CD8-positive, alpha-beta memory T cell (primary cell): ENCODE data around the gene RRAS. TPM values are rescaled to one million over a fixed set of nuclear protein-coding genes. Genes with fewer than 3 reads are reported as not detected.

Experiments used
- CTCF ChIA-PET: fragments of 350-600 bp; sonication (Branson Sonifier 250); formaldehyde crosslinking; loops from one replicate; lab custom pipeline; 2021; ENCODE audit warnings: antibody characterized with exemption; lab: Charles Lee
- POLR2A ChIA-PET: fragments of 350-600 bp; sonication (Branson Sonifier 250); formaldehyde crosslinking; loops from one replicate; lab custom pipeline; 2021; ENCODE audit warnings: antibody characterized with exemption; lab: Charles Lee
- DNase-seq, 5 donors: peaks; one replicate each; pipeline versions ENCODE4 v3.0.0 to v3.0.0-alpha.2; 2020 to 2022; ENCODE audit warnings: mixed read lengths in 1 of 5
- H3K27ac ChIP-seq: one replicate; pipeline ENCODE4 v1.7.0; 2013; ENCODE audit warnings: low read depth, mild to moderate bottlenecking, low read length, moderate library complexity
- H3K27me3 ChIP-seq: 2 replicates; pipeline ENCODE4 v1.7.0; 2013; ENCODE audit warnings: low read length, mild to moderate bottlenecking; ENCODE audit not compliant: insufficient read depth, poor library complexity, severe bottlenecking
- H3K36me3 ChIP-seq: 2 replicates; pipeline ENCODE4 v1.7.0; 2013; ENCODE audit warnings: mild to moderate bottlenecking, low read length, moderate library complexity; ENCODE audit not compliant: insufficient read depth
- H3K4me1 ChIP-seq: 2 replicates; pipeline ENCODE4 v1.7.0; 2013; ENCODE audit warnings: mild to moderate bottlenecking, low read length, moderate library complexity; ENCODE audit not compliant: insufficient read depth
- H3K4me3 ChIP-seq: 2 replicates; pipeline ENCODE4 v1.7.0; 2013; ENCODE audit warnings: mild to moderate bottlenecking, low read length
- H3K9me3 ChIP-seq: 2 replicates; pipeline ENCODE4 v1.7.0; 2013; ENCODE audit warnings: mild to moderate bottlenecking, low read length
- H3K27ac Mint-ChIP-seq, 8 donors: one replicate each; pipeline ENCODE4 v1.8.0; 2020 to 2021; ENCODE audit warnings: mixed read lengths in 8 of 8, mild to moderate bottlenecking in 6 of 8, inconsistent platforms in 3 of 8, moderate library complexity in 3 of 8
- H3K27me3 Mint-ChIP-seq, 2 donors: one replicate each; pipeline ENCODE4 v1.8.0; 2020 to 2021; ENCODE audit warnings: mixed read lengths in 2 of 2, mild to moderate bottlenecking in 1 of 2, moderate library complexity in 1 of 2
- H3K36me3 Mint-ChIP-seq, 3 donors: one replicate each; pipeline ENCODE4 v1.8.0; 2020 to 2021; ENCODE audit warnings: mixed read lengths in 3 of 3, inconsistent platforms in 1 of 3, mild to moderate bottlenecking in 1 of 3
- H3K4me1 Mint-ChIP-seq, 3 donors: one replicate each; pipeline ENCODE4 v1.8.0; 2020 to 2021; ENCODE audit warnings: mixed read lengths in 3 of 3, inconsistent platforms in 1 of 3, mild to moderate bottlenecking in 1 of 3
- H3K4me3 Mint-ChIP-seq, 7 donors: one replicate each; pipeline ENCODE4 v1.8.0; 2020 to 2021; ENCODE audit warnings: mixed read lengths in 7 of 7, mild to moderate bottlenecking in 6 of 7, moderate library complexity in 4 of 7, inconsistent platforms in 2 of 7
- H3K9me3 Mint-ChIP-seq, 5 donors: one replicate each; pipeline ENCODE4 v1.8.0; 2020 to 2022; ENCODE audit warnings: mixed read lengths in 5 of 5, mild to moderate bottlenecking in 3 of 5, moderate library complexity in 2 of 5, inconsistent platforms in 1 of 5
- polyA plus RNA-seq: library from polyadenylated mRNA; unstranded; fragments of 300-500 nt; fragmentation: Illumina TruSeq; gene quantifications from one replicate; pipeline ENCODE4 v1.2.3, GENCODE V29; 2021
- total RNA-seq, 2 experiments: library from RNA; stranded (reverse); gene quantifications; one replicate each; pipeline ENCODE4 v1.2.3, GENCODE V29; 2021

Gene RRAS
- total and polyA plus RNA-seq, 3 experiments from 2014 or later: 5.3 to 16.0 (median 5.8) TPM

GRCh38 chr19:49590971-49591730, 48.8 kb downstream of the RRAS start, which contains the start of gene PRR12:
PRR12 (plus strand) TSS chr19:49591182; CDS start chr19:49591655, 473 bp downstream.
- peaks cover 26% of the 10 kb centered on the region for H3K4me1 ChIP-seq
- H3K27ac Mint-ChIP-seq: peak within 1 kb of the TSS; percentile 89 to 97 (median 94)
- H3K36me3 Mint-ChIP-seq: peaks cover 0 to 34% (median 8%) of the 10 kb centered on the region in 3 donors
- peak within 1 kb of the TSS; percentile 85 to 96 (median 91) for H3K4me3 Mint-ChIP-seq
- peak within 1 kb of the TSS; percentile 88 for H3K27ac ChIP-seq
- peaks cover 8% of the 10 kb centered on the region for H3K36me3 ChIP-seq
- DNase-seq: peak; percentile 67 to 85 (median 77)
- peaks cover 0 to 5% of the 10 kb centered on the region in 2 donors for H3K27me3 Mint-ChIP-seq
- no peaks in the 10 kb centered on the region for H3K27me3 ChIP-seq
- ChIA-PET CTCF (interaction anchor here (1.4 to 1.5 kb wide), 3 partner anchors 21 to 88 kb away, joined by 4 to 6 read pairs (median 4); no protein-coding TSS in a partner anchor), POLR2A (interaction anchor here (0.5 to 2.8 kb wide), 11 partner anchors 11 to 96 kb away, joined by 3 to 23 read pairs (median 4); partner anchors contain the start of genes BCL2L12, IRF3, NOSIP and PRMT1)
- H3K9me3 Mint-ChIP-seq: no peaks in the 10 kb centered on the region
- H3K4me3 ChIP-seq: peak within 1 kb of the TSS; percentile 95
- H3K9me3 ChIP-seq: no peaks in the 10 kb centered on the region
- peaks cover 33 to 45% (median 34%) of the 10 kb centered on the region in 3 donors for H3K4me1 Mint-ChIP-seq

GRCh38 chr19:49590071-49590970, 49.6 kb downstream of the RRAS start:
- Mint-ChIP-seq H3K36me3 (peaks cover 0 to 31% (median 8%) of the 10 kb centered on the region in 3 donors), H3K27ac (peak overlapping the region; percentile 77 to 95 (median 90)), H3K27me3 (peaks cover 0 to 5% of the 10 kb centered on the region in 2 donors), H3K4me3 (peak overlapping the region; percentile 85 to 96 (median 90)), H3K4me1 (peaks cover 33 to 45% (median 34%) of the 10 kb centered on the region in 3 donors), H3K9me3 (no peaks in the 10 kb centered on the region)
- H3K9me3 ChIP-seq: no peaks in the 10 kb centered on the region
- peaks cover 26% of the 10 kb centered on the region for H3K4me1 ChIP-seq
- DNase-seq: peak; percentile 91 to 98 (median 97)
- H3K4me3 ChIP-seq: peak overlapping the region; percentile 95
- H3K27me3 ChIP-seq: no peaks in the 10 kb centered on the region
- CTCF ChIA-PET: interaction anchor here (0.8 to 1.5 kb wide), 5 partner anchors 9 to 89 kb away, joined by 3 to 6 read pairs (median 4); partner anchors contain the start of gene PRRG2
- peak overlapping the region; percentile 88 for H3K27ac ChIP-seq
- POLR2A ChIA-PET: interaction anchor here (0.5 to 1.5 kb wide), 14 partner anchors 10 to 339 kb away, joined by 3 to 23 read pairs (median 4); partner anchors contain the start of genes NOSIP, PRMT1, PRRG2 and RPS11
- peaks cover 8% of the 10 kb centered on the region for H3K36me3 ChIP-seq

- Mint-ChIP-seq H3K27ac (peak overlapping the region in 7 of 8 donors; percentile 31 to 95 (median 86)), H3K9me3 (no peaks in the 10 kb centered on the region), H3K27me3 (peaks cover 0 to 5% of the 10 kb centered on the region in 2 donors), H3K36me3 (peaks cover 0 to 26% (median 8%) of the 10 kb centered on the region in 3 donors), H3K4me3 (peak overlapping the region in 3 of 7 donors; percentile 27 to 85 (median 56)), H3K4me1 (peaks cover 33 to 42% (median 34%) of the 10 kb centered on the region in 3 donors)
- DNase-seq: no peak
- ChIA-PET CTCF (interaction anchor here (0.8 to 1.5 kb wide), 4 partner anchors 8 to 87 kb away, joined by 3 to 6 read pairs (median 4); partner anchors contain the start of gene PRRG2), POLR2A (interaction anchor here (0.5 to 1.5 kb wide), 6 partner anchors 9 to 340 kb away, joined by 3 to 23 read pairs (median 6); partner anchors contain the start of genes NOSIP, PRRG2, RPS11 and RRAS)
- Histone ChIP-seq H3K4me1 (peaks cover 26% of the 10 kb centered on the region), H3K36me3 (peaks cover 8% of the 10 kb centered on the region), H3K9me3 (no peaks in the 10 kb centered on the region), H3K27ac (no peak overlapping the region), H3K27me3 (no peaks in the 10 kb centered on the region), H3K4me3 (no peak overlapping the region)
These were observed 50.4 kb downstream of the RRAS start for GRCh38 chr19:49589502-49589905.

- POLR2A ChIA-PET: interaction anchor here (0.6 to 0.7 kb wide), 2 partner anchors 19 to 54 kb away, joined by 3 to 5 read pairs; no protein-coding TSS in a partner anchor
- peak overlapping the region; percentile 17 to 89 (median 61) for H3K27ac Mint-ChIP-seq
These were observed 51.4 kb downstream of the RRAS start for GRCh38 chr19:49588365-49589122.

GRCh38 chr19:49587227-49587626, 52.7 kb downstream of the RRAS start:
- no peaks in the 10 kb centered on the region for H3K27me3 ChIP-seq
- no peaks in the 10 kb centered on the region for H3K36me3 ChIP-seq
- ChIA-PET POLR2A (interaction anchor here (0.6 kb wide), 1 partner anchor 127 kb away, joined by 4 read pairs; no protein-coding TSS in a partner anchor), CTCF (no interaction called here)
- DNase-seq: no peak
- H3K27ac Mint-ChIP-seq: no peak overlapping the region
- peaks cover 0 to 9% (median 0%) of the 10 kb centered on the region in 3 donors for H3K36me3 Mint-ChIP-seq
- no peak overlapping the region for H3K4me3 Mint-ChIP-seq
- peaks cover 0 to 1% of the 10 kb centered on the region in 2 donors for H3K27me3 Mint-ChIP-seq
- H3K27ac ChIP-seq: no peak overlapping the region
- H3K9me3 Mint-ChIP-seq: no peaks in the 10 kb centered on the region
- H3K4me3 ChIP-seq: no peak overlapping the region
- H3K4me1 ChIP-seq: peaks cover 6% of the 10 kb centered on the region
- peaks cover 14 to 19% (median 14%) of the 10 kb centered on the region in 3 donors for H3K4me1 Mint-ChIP-seq
- H3K9me3 ChIP-seq: no peaks in the 10 kb centered on the region

More at GRCh38 chr19:49588365-49589122, 51.4 kb downstream of the RRAS start:
- Mint-ChIP-seq H3K9me3 (no peaks in the 10 kb centered on the region), H3K36me3 (peaks cover 0 to 17% (median 2%) of the 10 kb centered on the region in 3 donors), H3K27me3 (peaks cover 0 to 5% of the 10 kb centered on the region in 2 donors), H3K4me1 (peaks cover 26 to 32% (median 27%) of the 10 kb centered on the region in 3 donors), H3K4me3 (peak overlapping the region in 2 of 7 donors; percentile 23 to 72)
- H3K36me3 ChIP-seq: peaks cover under 1% of the 10 kb centered on the region
- H3K9me3 ChIP-seq: no peaks in the 10 kb centered on the region
- peak in 2 of 5 donors; percentile 42 to 54 for DNase-seq
- no peaks in the 10 kb centered on the region for H3K27me3 ChIP-seq
- peaks cover 18% of the 10 kb centered on the region for H3K4me1 ChIP-seq
- CTCF ChIA-PET: interaction anchor here (0.7 to 1.0 kb wide), 2 partner anchors 82 to 128 kb away, joined by 3 read pairs; no protein-coding TSS in a partner anchor
- no peak overlapping the region for H3K4me3 ChIP-seq
- H3K27ac ChIP-seq: no peak overlapping the region
